ENCODE results near the gene TSPAN9.

Gene TSPAN9

GRCh38 chr12:3205742-3206519 is 128.8 kb downstream of the TSPAN9 start:
- DNase-seq (ENCODE audit: low read depth) = no peak

- DNase-seq (ENCODE audit: low read depth) = no peak
Measured at GRCh38 chr12:3206536-3207072, 129.4 kb downstream of the TSPAN9 start.

GRCh38 chr12:3207175-3207574 is 130.0 kb downstream of the TSPAN9 start:
- DNase-seq (ENCODE audit: low read depth) = no peak

- no peak for DNase-seq (ENCODE audit: low read depth)
Measured at GRCh38 chr12:3207858-3208257, 130.7 kb downstream of the TSPAN9 start.

- DNase-seq (ENCODE audit: low read depth) = no peak
Measured at GRCh38 chr12:3213188-3213587, 136.0 kb downstream of the TSPAN9 start.

GRCh38 chr12:3213768-3214167 is 136.6 kb downstream of the TSPAN9 start:
- DNase-seq (ENCODE audit: low read depth) = no peak

- DNase-seq (ENCODE audit: low read depth) = no peak
Measured at GRCh38 chr12:3214526-3215365, 137.6 kb downstream of the TSPAN9 start.

GRCh38 chr12:3215410-3215975 is 138.3 kb downstream of the TSPAN9 start:
- no peak for DNase-seq (ENCODE audit: low read depth)

- no peak for DNase-seq (ENCODE audit: low read depth)
Measured at GRCh38 chr12:3216097-3216496, 138.9 kb downstream of the TSPAN9 start.

GRCh38 chr12:3216726-3217682 is 139.8 kb downstream of the TSPAN9 start:
- DNase-seq (ENCODE audit: low read depth) = no peak

- DNase-seq (ENCODE audit: low read depth) = no peak
Measured at GRCh38 chr12:3217683-3218079, 140.5 kb downstream of the TSPAN9 start.

- no peak for DNase-seq (ENCODE audit: low read depth)
Measured at GRCh38 chr12:3218228-3219171, 141.3 kb downstream of the TSPAN9 start.

GRCh38 chr12:3219233-3219632 is 142.1 kb downstream of the TSPAN9 start:
- DNase-seq (ENCODE audit: low read depth) = no peak

GRCh38 chr12:3220382-3221321 is 143.5 kb downstream of the TSPAN9 start:
- no peak for DNase-seq (ENCODE audit: low read depth)

GRCh38 chr12:3222306-3222705 is 145.1 kb downstream of the TSPAN9 start:
- no peak for DNase-seq (ENCODE audit: low read depth)

- no peak for DNase-seq (ENCODE audit: low read depth)
Measured at GRCh38 chr12:3222979-3223378, 145.8 kb downstream of the TSPAN9 start.

- no peak for DNase-seq (ENCODE audit: low read depth)
Measured at GRCh38 chr12:3223601-3224529, 146.7 kb downstream of the TSPAN9 start.

- DNase-seq (ENCODE audit: low read depth) = no peak
Measured at GRCh38 chr12:3224530-3224903, 147.3 kb downstream of the TSPAN9 start.

Measured in activated T-cell treated with anti-CD3 and anti-CD28 coated beads for 1 hour (primary cell).